Uterus (tissue), 4 donors: Measurements from ENCODE around the gene MBP. TPM values are rescaled to one million over a fixed set of nuclear protein-coding genes. Genes with fewer than 3 reads are reported as not detected.

Experiments
- DNase-seq, 2 donors: peaks; one replicate each; pipeline ENCODE4 v3.0.0-alpha.2; 2019 to 2020
- H3K27ac ChIP-seq, 2 donors: fragments of 200-600 bp; sonication (generic); 1 replicate in 1 of 2; 2 replicates in 1 of 2; pipeline ENCODE4 v1.5.1; 2016 to 2018
- H3K27me3 ChIP-seq, 2 donors: fragments of 200-600 bp; sonication (generic); one replicate each; pipeline ENCODE4 v1.5.1; 2018 to 2019; ENCODE audit warnings: control low read depth in 1 of 2
- H3K36me3 ChIP-seq, 2 donors: fragments of 200-600 bp; sonication (generic); one replicate each; pipeline ENCODE4 v1.5.1; 2019; ENCODE audit warnings: control low read depth in 1 of 2
- H3K4me1 ChIP-seq, 2 donors: fragments of 200-600 bp; sonication (generic); one replicate each; pipeline ENCODE4 v1.5.1; 2018 to 2019; ENCODE audit warnings: control low read depth in 1 of 2
- H3K4me3 ChIP-seq, 2 donors: fragments of 200-600 bp; sonication (generic); 1 replicate in 1 of 2; 2 replicates in 1 of 2; pipeline ENCODE4 v1.5.1; 2018 to 2019; ENCODE audit warnings: mild to moderate bottlenecking in 1 of 2
- H3K9me3 ChIP-seq, 2 donors: fragments of 200-600 bp; sonication (generic); one replicate each; pipeline ENCODE4 v1.5.1; 2019; ENCODE audit warnings: control low read depth in 1 of 2
- POLR2A ChIP-seq, 2 donors: fragments of 450-650 bp; IDR thresholded peaks; one replicate each; pipeline ENCODE4 v1.6.1; 2016; ENCODE audit warnings: antibody characterized with exemption in 2 of 2, mild to moderate bottlenecking in 1 of 2, moderate library complexity in 1 of 2
- intact Hi-C: fragments of 100-400 bp; cut with DNase I; formaldehyde crosslinking; loops from one replicate; pipeline ENCODE4 v1.15.1; 2023; ENCODE audit warnings: low total_unique reads
- total RNA-seq, 4 donors: library from RNA; depleted of rRNA in 3 of 4; stranded (reverse); fragments of >200 nt in 3 of 4; gene quantifications; one replicate each; pipeline versions ENCODE4 v1.1.0 to v1.2.4, GENCODE V29; 2014 to 2023
- TF ChIP-seq, protein P1 (sequence below), 4 experiments: fragments of 200-600 bp in 2 of 4; fragments of 450-650 bp in 2 of 4; sonication (generic) in 2 of 4; IDR thresholded peaks; one replicate each; pipeline ENCODE4 v1.5.1; 2016 to 2019; ENCODE audit warnings: antibody characterized with exemption in 4 of 4, mild to moderate bottlenecking in 2 of 4, moderate library complexity in 1 of 4
- donor health status: DM: yes; HTN: yes; CAD: no.

MBP gene
- total RNA-seq, 4 donors from 2014 or later, result 12.1 to 52.2 (median 19.8) TPM

DNA sequence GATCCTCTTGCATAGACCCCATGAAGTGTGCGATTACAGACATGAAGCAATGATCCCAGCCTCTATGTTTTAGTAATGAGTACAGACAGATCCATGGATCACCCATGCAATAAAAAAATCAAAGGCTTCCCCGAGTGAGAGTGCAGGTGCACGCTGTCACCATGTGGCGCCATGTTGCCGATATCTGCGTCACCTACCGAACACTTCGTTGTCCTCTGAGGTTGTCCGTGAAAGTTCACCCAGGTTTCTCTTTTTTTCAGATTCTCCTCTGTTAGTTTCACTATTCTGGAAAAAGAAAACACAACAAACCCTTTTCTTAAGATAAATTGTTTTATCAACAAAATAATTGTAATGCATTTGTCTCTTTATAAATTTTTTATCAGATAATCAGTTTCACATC is 66.5 kb downstream of the MBP start:
- Histone ChIP-seq H3K4me3 (no peak overlapping the region), H3K4me1 (no peaks in the 10 kb centered on the region), H3K27me3 (no peaks in the 10 kb centered on the region), H3K9me3 (no peaks in the 10 kb centered on the region), H3K36me3 (no peaks in the 10 kb centered on the region), H3K27ac (peak overlapping the region; percentile 81 to 82)
- DNase-seq, result no peak
- no peak for TF ChIP-seq POLR2A (IDR thresholded peaks at IDR 0.05)
- TF ChIP-seq, protein P1, sequence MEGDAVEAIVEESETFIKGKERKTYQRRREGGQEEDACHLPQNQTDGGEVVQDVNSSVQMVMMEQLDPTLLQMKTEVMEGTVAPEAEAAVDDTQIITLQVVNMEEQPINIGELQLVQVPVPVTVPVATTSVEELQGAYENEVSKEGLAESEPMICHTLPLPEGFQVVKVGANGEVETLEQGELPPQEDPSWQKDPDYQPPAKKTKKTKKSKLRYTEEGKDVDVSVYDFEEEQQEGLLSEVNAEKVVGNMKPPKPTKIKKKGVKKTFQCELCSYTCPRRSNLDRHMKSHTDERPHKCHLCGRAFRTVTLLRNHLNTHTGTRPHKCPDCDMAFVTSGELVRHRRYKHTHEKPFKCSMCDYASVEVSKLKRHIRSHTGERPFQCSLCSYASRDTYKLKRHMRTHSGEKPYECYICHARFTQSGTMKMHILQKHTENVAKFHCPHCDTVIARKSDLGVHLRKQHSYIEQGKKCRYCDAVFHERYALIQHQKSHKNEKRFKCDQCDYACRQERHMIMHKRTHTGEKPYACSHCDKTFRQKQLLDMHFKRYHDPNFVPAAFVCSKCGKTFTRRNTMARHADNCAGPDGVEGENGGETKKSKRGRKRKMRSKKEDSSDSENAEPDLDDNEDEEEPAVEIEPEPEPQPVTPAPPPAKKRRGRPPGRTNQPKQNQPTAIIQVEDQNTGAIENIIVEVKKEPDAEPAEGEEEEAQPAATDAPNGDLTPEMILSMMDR (IDR thresholded peaks at IDR 0.05), result no peak
- intact Hi-C loops, result no loop called here

DNA sequence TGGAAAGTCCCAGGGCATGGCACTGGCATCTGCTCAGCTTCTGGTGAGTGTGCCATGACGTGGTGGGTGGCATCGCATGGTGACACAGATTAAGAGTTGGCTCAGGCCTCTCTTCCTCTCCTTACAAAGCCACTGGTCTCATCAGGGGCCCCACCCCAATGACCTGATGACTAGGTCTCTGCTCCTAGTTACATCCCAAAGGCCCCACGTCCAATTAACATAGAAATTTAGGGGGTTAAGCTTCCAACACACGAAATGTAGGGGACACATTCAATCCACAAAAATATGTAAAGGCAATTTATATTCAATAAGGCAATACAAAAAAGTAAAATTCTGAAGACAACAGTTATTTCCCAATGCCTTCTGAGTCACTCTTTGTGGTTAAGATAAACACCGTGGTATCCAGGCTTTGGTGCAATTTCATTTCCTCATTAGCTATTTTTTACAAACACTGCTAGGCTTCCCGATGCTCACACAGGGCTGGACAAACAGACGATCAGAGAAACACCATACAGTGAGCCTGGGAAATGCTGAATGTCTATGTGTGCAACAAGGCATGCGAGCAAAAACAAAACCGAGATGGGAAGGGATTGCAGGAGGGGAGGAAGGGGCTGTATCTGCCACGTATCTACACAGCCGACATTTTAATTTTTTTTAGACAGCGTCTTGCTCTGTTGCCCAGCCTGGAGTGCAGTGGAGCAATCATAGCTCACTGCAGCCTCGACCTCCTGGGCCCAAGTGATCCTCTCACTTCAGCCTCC is 67.2 kb downstream of the MBP start:
- H3K4me1 ChIP-seq, result no peaks in the 10 kb centered on the region
- DNase-seq, result no peak
- intact Hi-C loops, result no loop called here

DNA sequence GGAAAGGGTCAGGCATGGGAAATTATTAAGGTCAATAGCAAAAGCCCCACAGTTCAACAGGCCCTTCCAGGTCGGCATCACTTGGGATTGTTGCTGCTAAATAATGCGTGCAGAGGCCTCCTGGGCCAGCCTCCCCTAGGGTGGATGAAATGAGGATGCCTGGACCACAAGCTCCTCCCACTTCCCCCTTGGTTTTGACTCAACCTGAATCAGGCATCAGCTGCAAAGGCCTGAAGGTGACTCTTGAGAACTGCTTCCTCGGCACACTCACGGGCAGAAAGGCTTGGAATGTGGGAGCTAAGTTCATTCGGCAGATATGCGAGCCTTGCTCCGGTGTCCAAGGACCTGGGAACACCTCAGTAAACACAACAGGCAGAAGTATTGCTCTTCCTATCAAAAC is 69.3 kb downstream of the MBP start:
- intact Hi-C loops, result no loop called here
- H3K27ac ChIP-seq, result peak overlapping the region; percentile 26 to 45

More for the DNA sequence above, 67.2 kb downstream of the MBP start:
- peak overlapping the region; percentile 59 to 81 for H3K27ac ChIP-seq
- H3K36me3 ChIP-seq, result no peaks in the 10 kb centered on the region
- H3K4me3 ChIP-seq, result no peak overlapping the region
- no peak for TF ChIP-seq POLR2A (IDR thresholded peaks at IDR 0.05)
- TF ChIP-seq, protein P1 (IDR thresholded peaks at IDR 0.05), result no peak
- no peaks in the 10 kb centered on the region for H3K9me3 ChIP-seq
- no peaks in the 10 kb centered on the region for H3K27me3 ChIP-seq

DNA sequence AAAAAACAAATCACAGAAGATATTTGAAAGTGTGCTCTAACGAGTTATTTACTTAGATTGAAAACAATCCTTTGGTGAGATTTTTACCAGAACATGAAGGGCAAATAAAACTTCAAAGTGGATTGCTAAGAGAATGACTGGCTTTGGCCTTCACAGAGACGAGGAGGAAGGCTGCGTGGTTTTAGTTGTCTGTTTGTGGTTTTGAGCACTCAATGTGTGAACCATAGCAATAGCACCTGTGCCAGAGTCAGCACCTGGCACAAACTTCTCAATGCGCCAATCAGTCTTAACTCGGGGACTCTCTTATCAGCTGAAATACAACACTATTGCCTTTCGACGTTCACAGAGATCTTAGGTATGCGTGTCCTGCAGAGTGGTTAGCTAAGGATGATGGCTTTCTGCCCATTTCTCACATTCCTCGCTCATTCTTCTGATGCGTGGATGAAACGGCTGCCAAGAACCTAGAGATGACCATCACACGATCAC is 70.0 kb downstream of the MBP start:
- Histone ChIP-seq H3K4me3 (no peak overlapping the region), H3K27me3 (no peaks in the 10 kb centered on the region), H3K9me3 (no peaks in the 10 kb centered on the region), H3K4me1 (no peaks in the 10 kb centered on the region), H3K36me3 (no peaks in the 10 kb centered on the region), H3K27ac (peak overlapping the region in 1 of 2 donors; percentile 45)
- no peak for DNase-seq
- TF ChIP-seq, protein P1 (IDR thresholded peaks at IDR 0.05), result no peak
- TF ChIP-seq POLR2A (IDR thresholded peaks at IDR 0.05), result no peak
- intact Hi-C loops, result no loop called here

More for the DNA sequence above, 69.3 kb downstream of the MBP start:
- Histone ChIP-seq H3K27me3 (no peaks in the 10 kb centered on the region), H3K4me1 (no peaks in the 10 kb centered on the region), H3K4me3 (no peak overlapping the region), H3K9me3 (no peaks in the 10 kb centered on the region), H3K36me3 (no peaks in the 10 kb centered on the region)
- DNase-seq, result no peak
- no peak for TF ChIP-seq POLR2A (IDR thresholded peaks at IDR 0.05)
- TF ChIP-seq, protein P1 (IDR thresholded peaks at IDR 0.05), result no peak

DNA sequence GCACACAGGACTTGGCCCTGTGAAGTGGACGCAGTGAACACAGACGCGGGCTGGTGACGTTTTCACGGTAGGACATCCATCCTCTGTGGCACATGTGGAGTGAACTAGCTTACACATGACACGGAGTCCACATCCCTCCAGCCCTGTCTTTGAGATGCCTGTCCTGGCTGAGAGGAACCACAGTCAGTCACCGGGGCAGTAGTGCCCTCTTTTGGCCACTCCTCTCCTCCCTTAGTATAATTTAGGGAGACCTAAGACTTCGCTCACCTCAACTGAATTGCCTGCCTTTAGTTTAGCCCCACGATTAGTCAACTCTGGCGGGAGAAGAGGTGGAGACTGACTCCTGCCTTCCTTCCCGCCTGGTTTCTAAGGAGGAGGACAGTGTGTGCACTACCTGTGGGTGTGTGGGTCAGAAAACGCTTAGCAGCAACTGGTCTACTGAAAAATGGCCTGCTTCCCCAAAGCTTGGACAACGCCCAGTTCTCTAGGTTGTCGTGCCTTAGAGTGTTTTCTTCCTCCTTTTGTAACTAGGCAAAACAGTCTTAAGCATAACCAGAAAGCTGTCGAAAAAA is 70.6 kb downstream of the MBP start:
- TF ChIP-seq POLR2A (IDR thresholded peaks at IDR 0.05), result no peak
- TF ChIP-seq, protein P1 (IDR thresholded peaks at IDR 0.05), result no peak
- intact Hi-C loops, result no loop called here
- Histone ChIP-seq H3K4me3 (no peak overlapping the region), H3K9me3 (no peaks in the 10 kb centered on the region), H3K27ac (peak overlapping the region; percentile 45 to 56), H3K27me3 (no peaks in the 10 kb centered on the region), H3K36me3 (no peaks in the 10 kb centered on the region), H3K4me1 (no peaks in the 10 kb centered on the region)
- DNase-seq, result no peak
